ENCODE data around the gene PFDN1.

The PFDN1 gene

DNA sequence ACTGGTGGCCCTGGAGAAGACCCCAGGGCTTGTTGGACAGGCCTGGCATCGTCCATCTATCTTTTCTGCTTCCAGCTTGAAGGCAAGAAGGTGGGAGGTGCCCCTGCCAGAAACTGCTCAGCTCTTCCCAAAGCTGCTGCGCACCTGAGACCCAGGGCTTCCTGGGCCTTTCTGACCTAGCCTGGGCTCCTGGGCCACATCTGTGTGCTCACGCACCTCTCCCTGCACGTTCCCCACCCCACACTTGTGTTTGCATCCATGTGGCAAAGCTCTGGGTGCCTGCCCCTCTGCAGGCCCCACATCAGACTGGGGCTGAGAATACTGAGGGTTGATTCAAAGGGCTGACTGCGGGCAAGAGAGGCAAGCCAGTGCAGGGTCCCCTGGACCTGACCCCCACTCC is 63.4 kb downstream of the PFDN1 start:
- DNase-seq (ENCODE audit: low read depth in 3 of 3): no peak

DNA sequence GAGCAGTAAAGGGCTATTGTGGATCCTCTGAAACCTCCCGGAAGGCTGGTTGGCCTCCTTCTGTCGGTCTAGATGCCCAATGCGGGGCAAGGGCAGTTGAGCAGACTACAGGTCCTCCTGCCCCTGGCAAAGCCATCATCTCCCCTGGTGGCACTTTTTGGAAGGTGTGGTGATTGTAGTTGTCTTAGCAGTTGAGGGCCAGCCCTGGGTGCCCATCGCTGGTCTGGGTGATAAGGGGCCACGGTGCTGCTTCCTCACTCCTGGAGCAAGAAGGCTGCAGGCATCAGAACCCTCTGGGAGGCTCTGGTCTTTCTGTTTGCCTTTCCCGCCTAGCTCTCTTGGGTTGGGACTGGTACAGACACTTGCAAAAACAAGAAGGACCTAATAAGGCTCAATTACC is 64.1 kb downstream of the PFDN1 start:
- DNase-seq (ENCODE audit: low read depth in 3 of 3): no peak

DNA sequence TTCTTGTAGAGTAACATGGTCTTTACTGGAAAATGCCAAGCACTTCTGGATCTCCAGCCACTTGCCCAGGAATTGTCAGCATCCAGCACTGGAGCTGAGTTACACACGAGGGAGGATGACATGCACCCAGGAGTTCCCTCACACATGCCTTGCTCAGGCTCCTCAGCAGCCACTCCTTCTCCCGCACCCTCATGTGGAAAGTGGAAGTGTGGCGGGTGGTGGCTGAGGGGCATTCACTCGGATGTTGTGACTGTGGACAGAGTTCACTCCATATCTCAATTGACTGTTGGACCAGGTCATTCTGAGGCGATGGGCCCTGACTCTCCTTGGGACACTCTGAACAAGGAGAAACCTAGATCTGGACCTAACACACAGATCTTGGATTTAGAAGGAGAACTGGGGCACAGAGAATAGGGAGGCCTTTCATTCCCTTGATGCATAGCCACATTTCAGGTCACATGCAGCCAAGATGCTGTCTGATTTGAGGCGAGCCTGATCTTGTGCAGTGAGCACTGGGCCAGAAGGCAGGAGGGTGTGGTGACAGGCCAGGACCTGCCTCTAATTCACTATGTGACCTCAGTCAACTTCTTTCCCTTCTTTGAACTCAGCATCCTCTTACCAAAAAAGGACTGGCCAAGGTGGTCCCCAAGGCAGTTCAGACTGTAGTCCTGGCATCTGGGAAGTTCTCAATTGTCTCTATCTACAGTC is 65.9 kb downstream of the PFDN1 start:
- no peak for DNase-seq (ENCODE audit: low read depth in 3 of 3)

DNA sequence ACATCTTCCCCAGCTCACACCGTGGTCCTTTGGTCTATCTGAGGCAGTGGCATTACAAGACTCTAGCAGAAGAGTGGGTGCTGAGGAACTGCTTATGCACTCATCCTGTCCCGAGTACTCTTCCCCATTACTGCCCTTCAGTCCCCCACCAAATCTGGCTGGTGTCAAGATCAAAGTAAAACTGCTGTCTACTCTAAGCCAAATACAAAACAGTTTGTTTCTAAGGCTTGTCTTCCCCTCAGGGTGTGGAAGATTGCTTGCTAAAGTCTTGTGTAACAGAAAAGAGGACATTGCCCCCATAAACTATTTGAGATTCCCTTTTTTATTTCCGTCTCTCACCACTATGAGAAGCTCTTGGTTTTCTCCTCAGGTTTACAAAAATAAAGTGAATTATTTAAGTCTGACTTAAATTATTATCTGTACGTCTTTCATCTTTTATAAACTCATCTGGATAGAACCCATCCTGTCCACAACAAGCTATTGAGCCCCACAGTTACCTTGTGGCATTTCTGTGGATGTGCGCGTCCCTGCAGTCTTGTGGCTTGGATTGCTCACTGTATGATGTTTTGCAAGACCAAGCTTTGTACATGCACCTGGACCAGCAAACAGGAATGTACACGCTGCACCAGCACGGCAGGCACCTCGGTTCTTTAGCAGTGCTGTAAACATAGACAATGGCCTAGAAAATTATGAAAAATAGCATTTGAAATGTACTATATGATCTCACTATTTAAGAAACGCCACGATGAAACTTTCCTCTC is 66.9 kb downstream of the PFDN1 start:
- no peak for DNase-seq (ENCODE audit: low read depth in 3 of 3)

DNA sequence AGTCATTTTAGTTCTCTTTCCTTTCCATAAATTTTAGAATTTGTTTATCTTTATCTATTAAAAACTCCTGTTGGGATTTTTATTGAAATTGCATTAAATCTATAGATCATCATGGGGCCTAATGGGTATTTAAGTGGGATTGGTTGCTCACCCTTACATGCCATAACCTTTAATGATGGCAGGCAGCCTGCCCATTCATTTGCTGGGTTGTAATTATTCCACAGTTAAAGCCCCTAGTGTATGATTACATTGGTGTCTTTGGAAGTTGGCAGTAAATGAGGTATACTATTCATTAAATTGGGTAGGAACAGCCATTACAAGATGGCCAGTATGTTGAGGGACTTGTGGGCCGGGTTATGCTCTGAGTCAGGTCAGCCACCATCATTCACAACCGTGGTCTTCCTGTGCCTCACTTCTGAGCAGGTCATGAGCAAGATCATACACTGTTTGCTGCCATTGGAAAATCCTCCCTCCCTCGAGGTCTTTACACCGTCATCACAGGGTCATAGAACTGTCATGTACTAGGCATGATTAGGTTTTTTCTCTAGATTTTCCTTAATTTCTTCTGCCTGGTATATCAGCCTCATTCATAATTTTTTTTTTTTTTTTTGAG is 68.4 kb downstream of the PFDN1 start:
- no peak for DNase-seq (ENCODE audit: low read depth in 3 of 3)

DNA sequence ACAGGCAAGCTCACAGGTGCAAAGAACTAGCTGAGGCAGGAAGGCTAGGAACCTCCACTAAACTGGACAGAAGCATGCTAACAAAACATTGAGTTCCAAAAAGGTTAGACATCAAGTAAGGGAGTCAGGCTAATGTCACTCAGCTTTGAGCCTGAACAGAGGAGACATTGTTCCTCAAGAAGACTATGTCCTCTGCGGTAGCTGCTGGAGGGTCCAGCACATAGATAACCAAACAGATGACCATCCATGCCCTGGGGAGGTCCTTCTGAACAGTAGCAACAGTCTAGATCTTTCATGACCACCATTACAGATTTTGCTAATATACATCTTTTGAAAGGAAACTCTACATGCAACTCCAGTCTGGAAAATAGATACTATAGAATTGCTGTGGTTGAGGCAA is 70.2 kb downstream of the PFDN1 start:
- no peak for DNase-seq (ENCODE audit: low read depth in 3 of 3)

DNA sequence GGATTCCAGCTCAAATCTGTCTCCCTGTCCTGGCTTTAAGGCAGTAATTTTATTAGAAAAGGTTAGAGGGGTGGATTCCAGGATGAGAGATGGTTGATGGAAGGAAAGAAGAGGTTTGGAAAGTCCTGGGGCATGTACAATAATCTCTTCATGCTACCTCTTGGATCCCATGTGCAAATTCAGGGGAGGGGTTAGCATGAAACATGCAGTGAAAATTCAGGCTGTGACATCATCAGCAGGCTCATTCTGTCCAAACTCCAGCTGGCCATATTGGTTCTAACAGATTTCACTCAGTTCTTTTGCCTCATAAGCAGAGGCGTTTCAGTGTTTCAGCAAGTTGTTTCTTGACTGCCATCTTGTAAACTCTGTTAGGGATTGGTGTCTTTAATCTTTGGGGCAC is 72.5 kb downstream of the PFDN1 start:
- DNase-seq (ENCODE audit: low read depth in 3 of 3): no peak

DNA sequence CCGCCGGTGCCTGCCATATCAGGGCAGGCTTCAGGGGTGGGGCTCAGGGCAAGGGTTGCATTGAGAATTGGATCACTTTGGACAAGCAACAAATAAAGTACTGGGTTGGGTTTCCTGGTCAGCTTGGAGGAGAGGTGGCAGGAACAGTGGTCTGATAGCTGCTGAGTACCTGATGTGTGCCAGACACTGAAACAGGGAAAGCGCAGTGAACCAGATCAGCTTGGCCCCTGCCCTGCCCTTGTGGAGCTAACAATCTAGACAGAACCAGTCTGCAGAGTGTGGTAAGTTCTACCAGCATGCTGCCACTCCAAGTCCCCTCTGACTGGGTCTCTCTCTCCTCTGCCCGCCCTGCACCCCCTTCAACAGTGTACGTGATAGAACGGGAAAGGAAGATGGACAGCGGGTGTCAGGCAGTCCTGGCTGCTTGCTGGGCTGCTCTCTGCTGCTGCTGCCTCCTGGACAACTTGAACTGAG is 74.5 kb downstream of the PFDN1 start:
- DNase-seq (ENCODE audit: low read depth in 3 of 3): no peak

DNA sequence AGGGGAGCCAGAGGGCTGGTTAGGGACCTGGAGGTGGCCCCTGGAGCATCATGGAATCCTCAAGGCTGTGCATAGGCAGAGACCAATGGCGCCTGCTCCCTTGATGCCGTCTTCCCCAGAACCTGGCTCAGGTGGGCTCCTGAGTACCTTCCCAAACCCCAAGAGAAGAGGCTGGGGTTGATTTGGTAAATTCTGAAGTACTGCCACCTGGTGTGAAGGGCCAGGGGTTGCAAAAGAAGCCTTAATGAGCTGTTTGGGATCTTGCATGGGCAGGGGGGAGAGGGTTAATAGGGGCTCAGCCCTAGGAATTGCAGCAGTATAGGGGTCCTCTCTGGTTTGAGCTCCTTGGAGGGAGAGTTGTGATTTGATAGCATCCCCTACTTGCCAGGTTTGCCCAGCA is 75.9 kb downstream of the PFDN1 start:
- no peak for DNase-seq (ENCODE audit: low read depth in 3 of 3)

DNA sequence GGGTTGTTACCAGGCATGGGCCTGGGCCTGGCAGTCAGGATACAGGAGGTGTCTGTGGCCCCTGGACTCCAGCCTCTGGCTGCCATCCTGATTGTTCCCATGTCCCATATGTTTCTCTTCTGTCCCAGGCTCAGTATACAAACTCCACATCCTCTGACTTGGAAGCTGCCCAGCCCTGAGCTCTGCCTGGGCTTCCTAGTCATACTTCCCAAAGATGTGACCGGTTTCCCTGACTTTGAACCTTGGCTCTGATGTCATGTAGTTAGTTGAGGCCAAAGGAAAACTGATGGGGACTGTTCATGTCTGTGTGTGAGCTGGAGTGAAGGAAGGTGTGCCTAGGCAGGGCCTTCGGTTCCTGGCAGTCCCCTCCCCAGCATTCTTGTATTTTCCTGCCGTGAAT is 77.5 kb downstream of the PFDN1 start:
- DNase-seq (ENCODE audit: low read depth in 3 of 3): no peak

DNA sequence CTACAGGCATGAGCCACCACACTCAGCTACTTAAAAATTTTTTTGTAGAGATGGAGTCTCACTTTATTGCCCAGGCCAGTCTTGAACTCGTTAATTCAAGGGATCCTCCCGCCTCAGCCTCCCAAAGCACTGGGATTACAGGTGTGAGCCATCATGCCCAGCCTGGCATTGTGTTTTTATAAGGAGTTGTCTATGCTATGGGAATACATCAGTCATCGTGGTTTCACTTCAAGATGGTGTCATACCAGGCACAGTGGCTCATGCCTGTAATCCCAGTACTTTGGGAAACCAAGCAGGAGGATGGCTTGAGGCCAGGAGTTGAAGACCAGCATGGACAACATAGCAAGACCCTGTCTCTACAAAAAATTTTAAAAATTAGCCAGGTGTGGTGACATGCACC is 78.2 kb downstream of the PFDN1 start:
- no peak for DNase-seq (ENCODE audit: low read depth in 3 of 3)

DNA sequence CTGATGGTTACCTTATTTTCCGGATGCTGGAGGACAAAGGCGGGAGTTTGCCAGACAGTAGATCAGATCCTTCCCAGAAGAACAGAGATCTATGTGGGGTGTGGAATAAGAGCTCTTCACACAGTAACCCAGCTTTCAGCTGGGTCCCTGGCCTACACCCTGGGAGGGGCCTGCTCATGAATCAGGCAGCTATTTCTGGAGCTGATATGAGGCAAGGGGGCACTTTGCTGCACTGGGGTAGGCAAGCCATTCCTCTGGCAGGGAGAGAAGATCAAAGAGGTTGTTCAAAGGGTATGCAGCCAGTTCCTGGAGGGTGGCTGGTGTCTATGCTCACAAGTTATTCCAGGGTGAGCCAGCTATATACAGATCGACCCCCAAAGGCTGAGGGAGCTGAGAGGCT is 79.3 kb downstream of the PFDN1 start:
- DNase-seq (ENCODE audit: low read depth in 3 of 3): no peak

DNA sequence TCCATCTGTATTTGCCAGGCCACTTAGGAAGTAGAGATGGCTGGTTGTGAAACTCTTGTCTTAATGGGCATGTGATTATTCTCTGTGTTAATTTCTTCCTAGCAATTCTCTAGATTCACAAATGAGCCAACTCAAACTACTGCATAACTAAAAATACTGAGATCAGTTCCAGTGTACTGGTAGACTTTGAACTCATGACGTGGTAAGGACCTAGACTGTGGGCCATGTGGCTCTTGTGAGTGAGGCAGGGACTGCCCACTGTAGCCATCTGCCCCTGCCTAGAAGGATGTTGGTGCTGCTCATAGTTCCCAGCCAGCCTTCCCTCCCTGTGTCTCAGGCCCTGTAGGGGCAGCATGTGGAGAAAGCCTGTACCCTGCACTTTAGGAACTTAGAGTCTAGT is 80.5 kb downstream of the PFDN1 start:
- DNase-seq (ENCODE audit: low read depth in 3 of 3): no peak

DNA sequence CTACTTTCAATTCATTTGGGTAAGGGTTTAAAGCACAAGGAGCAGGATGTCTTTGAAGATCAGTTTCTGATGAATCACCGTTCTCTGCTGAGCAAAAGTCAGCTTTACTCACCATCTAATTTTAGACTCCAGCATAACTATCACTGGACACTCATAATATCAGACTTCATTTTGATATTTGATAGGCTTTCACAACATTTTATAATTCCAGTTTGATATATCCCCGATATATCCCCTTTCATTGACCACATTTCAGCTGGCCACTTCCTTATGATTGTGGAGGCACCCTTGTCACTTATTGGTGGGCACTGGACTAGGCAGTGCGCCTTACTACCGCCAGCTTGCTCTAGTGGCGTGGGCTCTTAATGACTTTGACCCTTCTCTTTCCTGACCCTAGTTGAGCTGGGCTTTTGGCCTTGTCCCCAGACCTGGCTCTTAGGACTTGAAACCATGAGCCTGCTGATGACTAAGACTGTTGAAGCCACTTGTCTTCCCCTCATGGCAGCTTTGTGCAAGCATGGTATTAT is 81.1 kb downstream of the PFDN1 start:
- DNase-seq (ENCODE audit: low read depth in 3 of 3): no peak

DNA sequence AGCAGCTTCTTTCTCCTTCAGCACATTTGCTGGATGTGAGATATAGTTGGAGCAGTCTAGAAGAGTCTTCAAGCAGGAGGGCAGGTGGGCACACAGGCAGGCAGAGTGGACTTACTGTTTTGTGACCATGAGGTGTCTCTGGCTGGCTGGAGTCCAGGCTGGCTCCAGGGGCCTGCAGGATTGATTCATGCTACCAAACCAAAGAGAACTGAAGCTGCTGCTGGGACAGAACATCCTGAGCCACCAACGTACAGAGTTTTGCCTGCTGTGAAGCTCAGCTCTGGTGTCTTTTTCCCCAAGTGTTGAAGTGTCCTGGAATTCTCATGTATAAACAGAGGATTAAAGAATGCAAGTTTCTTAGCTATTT is 82.2 kb downstream of the PFDN1 start:
- DNase-seq (ENCODE audit: low read depth in 3 of 3): no peak

DNA sequence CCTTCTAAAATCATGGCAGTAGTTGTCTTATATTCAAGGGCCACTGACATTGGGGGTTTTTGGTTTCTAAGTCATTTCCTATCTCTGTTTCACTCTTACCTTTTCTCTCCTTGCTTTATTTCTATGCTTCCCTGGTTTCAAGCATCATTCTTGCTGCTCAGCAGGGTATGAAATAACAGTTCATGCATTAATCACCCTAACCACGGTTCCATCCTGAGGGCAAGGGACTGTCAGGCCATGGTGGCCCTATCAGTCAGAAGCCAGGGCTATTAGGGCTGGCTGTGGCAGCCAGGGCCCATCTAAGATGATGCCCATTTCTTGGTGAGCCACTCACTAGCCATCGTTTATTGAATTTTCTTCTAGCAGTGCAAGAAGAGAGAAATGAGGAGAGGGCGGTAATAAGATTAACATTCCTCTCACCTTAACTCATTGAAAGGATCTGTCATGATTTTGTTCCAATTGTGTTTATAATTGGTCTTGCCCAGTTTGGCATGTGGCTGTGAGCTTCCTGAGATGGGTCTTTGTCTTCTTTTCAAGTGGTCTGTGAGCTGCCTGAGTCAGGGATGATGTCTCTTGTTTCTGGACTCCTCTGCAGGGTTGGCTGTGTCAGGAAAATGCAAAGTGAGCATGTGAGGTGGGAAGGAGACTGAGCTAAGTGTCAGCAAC is 82.7 kb downstream of the PFDN1 start:
- DNase-seq (ENCODE audit: low read depth in 3 of 3): no peak

DNA sequence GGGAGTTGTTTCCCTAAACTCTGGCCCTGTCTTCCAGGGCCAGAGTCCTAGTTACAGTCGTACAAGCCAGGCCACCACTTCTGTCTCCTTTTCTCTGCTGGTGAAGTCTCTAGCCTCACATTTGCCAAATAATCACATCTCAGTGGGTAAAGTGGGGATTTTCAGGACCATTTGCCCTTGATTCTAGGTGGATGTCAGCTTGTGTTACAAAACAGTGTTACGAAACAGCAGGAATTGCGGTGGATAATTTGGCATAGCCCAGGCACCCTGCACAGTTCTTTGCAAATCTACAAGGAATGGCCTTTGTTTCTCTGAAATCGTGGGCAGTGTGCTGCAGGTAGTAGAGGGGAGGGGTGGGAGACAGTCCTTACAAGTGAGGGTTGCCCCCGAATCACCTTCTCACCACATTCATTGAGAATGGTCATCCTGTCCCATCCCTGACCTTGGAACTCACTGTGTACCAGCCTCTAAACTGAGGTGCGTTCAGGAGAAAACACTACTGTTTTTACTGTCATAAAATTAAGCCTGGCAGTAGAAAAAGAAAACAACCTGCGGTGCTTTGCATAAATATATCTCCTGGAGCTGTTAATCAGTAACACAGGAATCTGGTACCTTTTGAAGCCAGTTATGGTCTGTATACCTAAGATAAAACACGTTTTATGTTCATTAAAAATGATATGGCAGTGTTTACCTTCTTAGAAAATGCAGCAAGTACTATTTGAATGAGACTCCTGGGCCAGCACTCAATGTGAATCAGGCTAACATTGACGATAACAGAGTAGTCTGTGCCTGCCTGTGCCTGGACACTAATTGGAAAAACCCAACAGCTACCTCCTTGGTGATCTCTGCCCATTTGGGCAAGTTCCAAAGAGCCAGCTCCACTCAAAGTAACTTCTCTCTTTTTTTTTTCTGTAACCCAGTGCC is 83.6 kb downstream of the PFDN1 start:
- DNase-seq (ENCODE audit: low read depth in 3 of 3): no peak

DNA sequence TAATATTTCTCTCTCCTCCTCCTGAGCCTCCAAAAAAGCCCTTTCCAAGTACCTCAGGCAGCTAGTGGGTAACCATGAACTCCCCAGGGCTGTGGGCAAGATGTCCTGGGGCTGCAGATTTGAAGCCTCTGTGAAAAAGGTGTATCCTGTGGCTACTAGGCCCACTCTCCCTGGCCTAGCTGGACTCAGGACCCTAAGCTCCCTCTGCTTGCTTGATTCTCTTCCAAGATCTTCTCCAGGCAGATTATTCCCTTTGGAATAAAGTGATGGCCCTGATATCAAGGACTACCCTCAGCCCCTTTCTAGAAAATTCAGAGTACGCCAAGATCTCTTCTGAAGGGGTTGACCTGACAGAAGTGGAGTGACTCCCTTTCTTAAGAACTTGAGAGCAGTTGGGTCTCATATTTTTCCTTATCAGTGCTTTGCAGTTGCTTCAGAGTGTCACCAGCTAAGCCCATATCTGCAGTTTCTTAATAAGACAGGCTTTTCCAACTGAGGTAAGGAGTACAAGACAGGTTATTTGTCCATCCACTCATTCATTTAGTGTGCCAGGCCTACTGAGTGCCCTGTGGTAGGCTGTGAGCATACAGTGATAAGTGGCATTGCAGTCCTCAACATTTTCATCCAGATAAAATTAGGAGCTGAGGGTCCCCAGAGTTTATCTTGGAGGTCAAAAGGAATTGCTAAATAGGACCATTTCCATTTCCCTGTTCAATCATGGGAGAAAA is 85.4 kb downstream of the PFDN1 start:
- no peak for DNase-seq (ENCODE audit: low read depth in 3 of 3)

DNA sequence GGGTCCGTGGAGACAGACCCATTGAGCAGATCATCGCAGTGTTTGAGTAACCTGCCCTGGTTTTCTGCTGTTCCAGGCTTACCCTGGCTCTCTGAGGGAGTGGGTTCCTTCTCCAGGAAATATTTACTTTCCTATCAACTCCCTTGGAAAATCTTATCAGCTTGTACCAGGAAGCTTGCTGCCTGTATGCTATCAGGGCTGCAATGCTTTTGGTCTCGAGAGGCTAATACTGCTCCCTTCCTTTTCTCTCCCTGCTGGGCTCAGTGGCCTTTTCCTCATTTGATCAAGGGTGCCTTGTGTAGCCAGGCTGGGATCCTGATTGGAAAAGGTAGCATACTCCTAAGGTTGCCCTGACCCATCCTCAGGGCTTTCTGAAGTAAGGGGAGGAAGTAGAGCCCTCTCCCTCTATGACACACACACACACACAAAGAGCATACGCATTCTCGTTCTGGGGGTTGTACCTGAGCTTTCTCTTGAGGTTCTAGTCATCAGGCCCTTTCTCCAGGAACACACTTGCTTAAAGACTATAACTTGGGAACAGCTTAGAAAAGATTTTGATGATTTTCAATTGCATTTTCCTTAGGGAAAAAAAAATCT is 86.3 kb downstream of the PFDN1 start:
- no peak for DNase-seq (ENCODE audit: low read depth in 3 of 3)

DNA sequence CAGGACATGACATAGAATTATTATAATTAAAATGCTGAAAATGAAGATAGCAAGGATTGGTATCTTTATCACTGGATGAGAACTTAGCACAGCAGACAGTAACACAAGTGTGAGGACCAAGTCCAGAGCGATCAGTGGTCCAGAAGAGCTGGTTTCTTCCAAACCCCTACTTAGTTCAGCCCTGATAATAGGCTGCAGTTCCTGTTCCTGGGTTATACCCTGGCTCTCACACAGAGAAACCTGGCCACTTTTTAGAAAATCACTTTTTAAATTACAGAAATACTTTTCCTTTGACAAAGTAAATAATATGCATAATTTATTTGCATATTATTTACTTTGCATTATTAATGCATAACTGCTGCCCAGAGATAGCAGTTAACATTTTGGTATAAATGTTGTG is 87.6 kb downstream of the PFDN1 start:
- no peak for DNase-seq (ENCODE audit: low read depth in 3 of 3)

Data from stimulated activated CD4-positive, alpha-beta T cell treated with anti-CD3 and anti-CD28 coated beads, TNF-alpha, amount 100 ng/mL, for 4 hours (primary cell).